ENCODE results near the gene BACE1. TPM values are rescaled to one million over a fixed set of nuclear protein-coding genes. Genes with fewer than 3 reads are reported as not detected.
A peak's percentile ranks its signal among the peaks of the same experiment; 100 is the strongest.

The BACE1 gene
- total and polyA plus RNA-seq, 7 donors = 1.8 to 24.6 (median 13.2) TPM

DNA sequence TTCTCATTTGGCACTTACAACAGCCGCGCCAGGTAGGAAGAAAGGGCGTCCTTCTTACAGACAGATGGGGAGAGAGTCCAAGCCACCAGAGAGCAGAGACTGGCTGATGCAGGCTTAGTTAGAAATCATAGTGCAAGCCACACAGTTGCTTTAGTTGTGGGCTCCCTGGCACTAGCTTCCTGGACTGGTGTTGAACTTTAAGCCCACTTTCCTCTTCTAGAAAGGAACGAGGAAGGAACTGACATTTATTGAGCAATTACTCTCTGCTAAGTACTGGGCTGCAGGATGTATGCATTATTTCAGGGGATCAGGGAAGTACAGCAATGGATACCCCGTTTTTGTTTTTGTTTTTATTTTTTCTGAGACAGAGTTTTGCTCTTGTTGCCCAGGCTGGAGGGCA, 3.0 kb downstream of the BACE1 start:
- intact Hi-C loops (cut with DNase I) = no loop called here
- TF ChIP-seq EP300 (IDR thresholded peaks at IDR 0.05) = no peak
- TF ChIP-seq POLR2A (IDR thresholded peaks at IDR 0.05) = no peak
- TF ChIP-seq POLR2AphosphoS5 (IDR thresholded peaks at IDR 0.05) = no peak
- 58 to 70% methylated on average over 5 of the region's 5 CpGs for WGBS, 2 donors
- Histone ChIP-seq H3K9me3 (no peaks in the 10 kb centered on the region), H3K27me3 (no peaks in the 10 kb centered on the region), H3K27ac (no peak overlapping the region), H3K4me1 (peaks cover 0 to 27% (median 26%) of the 10 kb centered on the region in 4 donors), H3K36me3 (no peaks in the 10 kb centered on the region), H3K4me3 (no peak overlapping the region)
- no peak for DNase-seq

DNA sequence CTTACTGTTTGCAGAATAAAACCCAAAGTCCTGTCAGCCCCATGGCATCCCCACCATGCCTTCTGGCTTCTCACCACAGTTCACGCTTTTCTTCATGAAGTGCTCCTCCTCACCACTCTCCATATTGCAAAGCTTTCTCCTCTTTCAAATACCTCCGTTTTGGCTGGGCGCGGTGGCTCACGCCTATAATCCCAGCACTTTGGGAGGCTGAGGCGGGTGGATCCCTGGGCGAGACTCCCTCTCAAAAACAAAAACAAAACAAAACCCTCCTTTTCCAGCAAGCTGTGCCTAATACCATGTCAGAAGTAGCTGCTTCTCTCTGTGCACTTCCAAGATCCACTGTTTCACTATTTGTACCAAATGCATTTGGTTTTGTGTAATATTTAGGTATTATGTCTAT, 6.7 kb downstream of the BACE1 start:
- H3K4me1 ChIP-seq = peaks cover 0 to 5% (median 3%) of the 10 kb centered on the region in 4 donors
- peak; percentile 15 for DNase-seq
- H3K9me3 ChIP-seq = no peaks in the 10 kb centered on the region
- H3K4me3 ChIP-seq = no peak overlapping the region
- H3K27ac ChIP-seq = no peak overlapping the region
- 84 to 86% methylated on average over 7 of the region's 7 CpGs for WGBS, 2 donors
- peaks cover 0 to 10% (median 0%) of the 10 kb centered on the region in 4 donors for H3K36me3 ChIP-seq
- no peaks in the 10 kb centered on the region for H3K27me3 ChIP-seq
- TF ChIP-seq POLR2A (IDR thresholded peaks at IDR 0.05) = no peak
- TF ChIP-seq EP300 (IDR thresholded peaks at IDR 0.05) = no peak
- TF ChIP-seq, protein P1, sequence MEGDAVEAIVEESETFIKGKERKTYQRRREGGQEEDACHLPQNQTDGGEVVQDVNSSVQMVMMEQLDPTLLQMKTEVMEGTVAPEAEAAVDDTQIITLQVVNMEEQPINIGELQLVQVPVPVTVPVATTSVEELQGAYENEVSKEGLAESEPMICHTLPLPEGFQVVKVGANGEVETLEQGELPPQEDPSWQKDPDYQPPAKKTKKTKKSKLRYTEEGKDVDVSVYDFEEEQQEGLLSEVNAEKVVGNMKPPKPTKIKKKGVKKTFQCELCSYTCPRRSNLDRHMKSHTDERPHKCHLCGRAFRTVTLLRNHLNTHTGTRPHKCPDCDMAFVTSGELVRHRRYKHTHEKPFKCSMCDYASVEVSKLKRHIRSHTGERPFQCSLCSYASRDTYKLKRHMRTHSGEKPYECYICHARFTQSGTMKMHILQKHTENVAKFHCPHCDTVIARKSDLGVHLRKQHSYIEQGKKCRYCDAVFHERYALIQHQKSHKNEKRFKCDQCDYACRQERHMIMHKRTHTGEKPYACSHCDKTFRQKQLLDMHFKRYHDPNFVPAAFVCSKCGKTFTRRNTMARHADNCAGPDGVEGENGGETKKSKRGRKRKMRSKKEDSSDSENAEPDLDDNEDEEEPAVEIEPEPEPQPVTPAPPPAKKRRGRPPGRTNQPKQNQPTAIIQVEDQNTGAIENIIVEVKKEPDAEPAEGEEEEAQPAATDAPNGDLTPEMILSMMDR (IDR thresholded peaks at IDR 0.05) = no peak
- TF ChIP-seq POLR2AphosphoS5 (IDR thresholded peaks at IDR 0.05) = no peak
- intact Hi-C loops (cut with DNase I) = no loop called here

DNA sequence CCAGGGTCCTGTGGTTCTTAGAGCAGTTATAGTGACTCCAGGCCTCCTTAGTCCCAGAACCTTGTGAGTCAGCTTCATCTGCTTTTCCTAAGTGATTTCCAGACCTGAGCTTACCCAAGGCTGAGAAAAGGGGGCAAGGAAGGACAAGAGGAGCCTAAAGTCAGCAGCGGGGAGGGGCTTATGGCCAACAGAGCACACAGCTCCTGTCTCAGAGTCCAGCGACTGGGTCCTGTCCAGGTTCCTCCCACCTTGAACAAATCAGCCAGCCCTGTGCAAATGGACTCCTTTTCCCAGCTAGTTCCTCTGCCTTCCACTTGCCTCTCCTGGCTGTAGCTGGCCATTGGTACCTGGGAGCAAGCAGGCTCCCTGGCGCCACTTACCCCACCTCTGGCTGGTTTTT, 10.9 kb downstream of the BACE1 start:
- peaks cover 0 to 10% (median 0%) of the 10 kb centered on the region in 4 donors for H3K36me3 ChIP-seq
- intact Hi-C loops (cut with DNase I) = no loop called here
- H3K27ac ChIP-seq = no peak overlapping the region

DNA sequence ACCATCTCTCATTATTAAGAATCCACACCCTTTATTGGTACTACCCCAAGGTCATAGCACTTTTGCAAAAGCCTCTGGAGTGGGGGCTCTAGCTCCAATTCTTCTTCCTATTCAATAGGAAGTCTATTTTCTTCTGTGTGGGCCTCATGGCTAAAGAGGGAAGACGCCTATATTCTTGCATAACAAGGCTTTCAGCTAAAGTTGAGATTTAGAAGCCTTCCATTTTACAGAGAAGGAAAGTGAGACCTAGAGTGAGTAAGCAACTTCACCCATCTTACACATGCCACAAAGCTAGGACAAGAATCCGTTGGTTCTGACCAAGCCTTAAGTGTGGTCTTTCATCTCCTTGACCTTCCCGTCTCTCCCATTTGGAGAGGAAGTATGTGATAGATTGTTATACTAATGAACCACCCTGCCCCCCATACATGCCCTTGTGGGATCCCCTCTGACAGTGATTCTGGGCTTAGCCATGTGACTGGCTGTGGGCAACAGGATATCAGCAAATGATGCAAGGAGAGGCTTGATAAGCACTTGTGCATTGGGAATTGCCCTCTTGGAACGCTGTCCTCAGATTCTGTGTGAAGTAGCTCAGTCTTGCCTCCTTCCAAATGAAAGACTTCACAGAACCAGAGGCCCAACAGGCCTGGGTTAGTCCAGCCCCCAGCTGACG, 12.3 kb downstream of the BACE1 start:
- intact Hi-C loops (cut with DNase I) = no loop called here
- DNase-seq = peak; percentile 5
- Histone ChIP-seq H3K9me3 (no peaks in the 10 kb centered on the region), H3K27me3 (peaks cover 0 to 8% (median 0%) of the 10 kb centered on the region in 3 donors), H3K4me1 (peaks cover 0 to 13% (median 10%) of the 10 kb centered on the region in 4 donors), H3K36me3 (peaks cover 0 to 10% (median 0%) of the 10 kb centered on the region in 4 donors), H3K27ac (no peak overlapping the region), H3K4me3 (no peak overlapping the region)
- no peak for TF ChIP-seq EP300 (IDR thresholded peaks at IDR 0.05)
- TF ChIP-seq, protein P1 (IDR thresholded peaks at IDR 0.05) = no peak
- no peak for TF ChIP-seq POLR2AphosphoS5 (IDR thresholded peaks at IDR 0.05)
- TF ChIP-seq POLR2A (IDR thresholded peaks at IDR 0.05) = no peak
- 89 to 90% methylated on average over 5 of the region's 5 CpGs for WGBS, 2 donors

More for the DNA sequence above, 10.9 kb downstream of the BACE1 start:
- 95 to 97% methylated on average over 3 of the region's 3 CpGs for WGBS, 2 donors
- H3K4me1 ChIP-seq = peaks cover 0 to 8% (median 5%) of the 10 kb centered on the region in 4 donors
- H3K9me3 ChIP-seq = no peaks in the 10 kb centered on the region
- peak; percentile 36 for DNase-seq
- H3K27me3 ChIP-seq = peaks cover 0 to 8% (median 0%) of the 10 kb centered on the region in 3 donors
- no peak for TF ChIP-seq POLR2AphosphoS5 (IDR thresholded peaks at IDR 0.05)
- no peak for TF ChIP-seq POLR2A (IDR thresholded peaks at IDR 0.05)
- H3K4me3 ChIP-seq = no peak overlapping the region

DNA sequence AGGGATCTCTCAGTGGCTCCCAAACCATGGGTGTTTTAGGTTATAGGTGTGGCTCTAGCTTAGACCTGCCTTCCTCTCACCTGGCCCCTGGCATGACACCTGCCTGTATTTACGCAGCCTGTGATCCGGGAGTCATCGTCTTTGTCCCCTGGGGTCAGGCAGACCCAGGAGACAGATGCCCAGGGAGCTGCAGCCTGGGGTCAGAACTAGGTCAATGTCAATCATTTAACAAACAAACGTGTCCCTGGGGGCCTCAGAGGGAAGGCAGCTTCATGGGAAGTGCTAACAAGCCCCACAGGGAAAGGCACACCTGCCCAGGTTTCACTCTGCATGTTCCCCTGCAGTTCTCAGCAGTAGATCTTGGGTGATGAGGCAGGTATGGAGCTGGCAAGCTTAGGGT, 13.0 kb downstream of the BACE1 start:
- intact Hi-C loops (cut with DNase I) = no loop called here
- DNase-seq = peak; percentile 39
- no peak overlapping the region for H3K27ac ChIP-seq
- H3K27me3 ChIP-seq = peaks cover 0 to 8% (median 0%) of the 10 kb centered on the region in 3 donors
- H3K4me1 ChIP-seq = peaks cover 0 to 13% (median 10%) of the 10 kb centered on the region in 4 donors
- no peaks in the 10 kb centered on the region for H3K9me3 ChIP-seq
- H3K4me3 ChIP-seq = no peak overlapping the region
- WGBS, 2 donors = 41 to 72% methylated on average over 4 of the region's 4 CpGs
- no peak for TF ChIP-seq EP300 (IDR thresholded peaks at IDR 0.05)
- TF ChIP-seq, protein P1 (IDR thresholded peaks at IDR 0.05) = no peak
- TF ChIP-seq POLR2AphosphoS5 (IDR thresholded peaks at IDR 0.05) = no peak
- no peak for TF ChIP-seq POLR2A (IDR thresholded peaks at IDR 0.05)
- peaks cover 0 to 10% (median 0%) of the 10 kb centered on the region in 4 donors for H3K36me3 ChIP-seq

Data from sigmoid colon (tissue), 7 donors.